Panc1 (cell line): ENCODE data around the gene ZNF396. TPM values are rescaled to one million over a fixed set of nuclear protein-coding genes. Genes with fewer than 3 reads are reported as not detected.

Experiments used
- ATAC-seq: fragments of 200-7000 bp; cut with Tn5 transposase; 2 replicates; pipeline ENCODE4 v1.9.1; 2020; ENCODE audit warnings: mild to moderate bottlenecking, moderate library complexity
- BruUV-seq: library from RNA; stranded (reverse); fragments of 400-500 nt; replicated peaks from 2 replicates; lab custom pipeline; 2021; lab: Mats Ljungman, UMichigan
- CTCF ChIA-PET: fragments of 300-600 bp; sonication (Branson Sonifier 250); formaldehyde crosslinking; loops from one replicate; lab custom pipeline; 2022; ENCODE audit warnings: antibody characterized with exemption; lab: Charles Lee
- POLR2A ChIA-PET: fragments of 300-600 bp; sonication (Branson Sonifier 250); formaldehyde crosslinking; loops from one replicate; lab custom pipeline; 2022; ENCODE audit warnings: antibody characterized with exemption; lab: Charles Lee
- DNase-seq: peaks from one replicate; pipeline ENCODE4 v3.0.0-alpha.2; 2010; ENCODE audit warnings: low read depth, low spot score
- H3K27ac ChIP-seq: 2 replicates; pipeline ENCODE4 v1.5.1; 2011; ENCODE audit warnings: mild to moderate bottlenecking, low read length, inconsistent platforms
- H3K27me3 ChIP-seq: fragments of 200-500 bp; sonication (Bioruptor generic); 2 replicates; pipeline ENCODE4 v1.6.0; 2014; ENCODE audit warnings: low read length, inconsistent platforms; ENCODE audit not compliant: control insufficient read depth, insufficient read depth
- H3K36me3 ChIP-seq: fragments of 200-500 bp; sonication (Bioruptor generic); 2 replicates; pipeline ENCODE4 v1.5.1; 2014; ENCODE audit warnings: inconsistent platforms, mild to moderate bottlenecking, low read length, moderate library complexity; ENCODE audit not compliant: control insufficient read depth, insufficient read depth
- H3K4me1 ChIP-seq: 2 replicates; pipeline ENCODE4 v1.5.1; 2011; ENCODE audit warnings: inconsistent platforms, mild to moderate bottlenecking, low read length, moderate library complexity; ENCODE audit not compliant: control insufficient read depth, insufficient read depth
- H3K4me3 ChIP-seq, 2 experiments: 2 replicates each; pipeline ENCODE4 v1.5.1; 2011 to 2012; ENCODE audit warnings: low read depth in 2 of 2, low read length in 2 of 2, mild to moderate bottlenecking in 2 of 2, inconsistent platforms in 1 of 2, moderate library complexity in 1 of 2
- H3K9me3 ChIP-seq: fragments of 200-500 bp; sonication (Bioruptor generic); 2 replicates; pipeline ENCODE4 v1.5.1; 2014; ENCODE audit warnings: low read depth, mild to moderate bottlenecking, inconsistent platforms, low read length, moderate library complexity; ENCODE audit not compliant: control insufficient read depth, insufficient read depth
- POLR2AphosphoS5 ChIP-seq: IDR thresholded peaks from 2 replicates; pipeline ENCODE4 v1.6.1; 2012; ENCODE audit warnings: mild to moderate bottlenecking, low read depth, low read length, moderate library complexity
- SIN3A ChIP-seq: IDR thresholded peaks from 2 replicates; pipeline ENCODE4 v1.6.1; 2012; ENCODE audit warnings: low read depth, mild to moderate bottlenecking, low read length, moderate library complexity, borderline replicate concordance; ENCODE audit not compliant: insufficient read depth
- TCF7L2 ChIP-seq: IDR thresholded peaks from 2 replicates; pipeline ENCODE4 v1.6.1; 2011; ENCODE audit warnings: mild to moderate bottlenecking, low read depth, low read length, inconsistent platforms
- in situ Hi-C: cut with HindIII; loops from 2 replicates; pipeline ENCODE4 v1.10.0; 2016; ENCODE audit warnings: low sequenced_read_pairs, low pct_unique_long_range_greater_than_20kb
- intact Hi-C: fragments of 100-400 bp; cut with micrococcal nuclease; formaldehyde crosslinking; loops from one replicate; pipeline ENCODE4 v1.10.0; 2022; ENCODE audit not compliant: unreplicated experiment
- total RNA-seq: library from RNA; stranded (reverse); gene quantifications from one replicate; pipeline ENCODE4 v1.2.1, GENCODE V29; 2021; ENCODE audit not compliant: unreplicated experiment
- TF ChIP-seq, protein P1 (sequence below): fragments of 450-650 bp; IDR thresholded peaks from 2 replicates; pipeline ENCODE4 v1.5.1; 2017; ENCODE audit warnings: mild to moderate bottlenecking
- TF ChIP-seq, protein P2 (sequence below), 2 experiments: IDR thresholded peaks; 2 replicates each; pipeline ENCODE4 v1.6.1; 2011 to 2012; ENCODE audit warnings: low read depth in 2 of 2, control low read depth in 1 of 2, low read length in 1 of 2, mild to moderate bottlenecking in 1 of 2, moderate library complexity in 1 of 2; ENCODE audit not compliant: insufficient read depth in 1 of 2

Gene ZNF396
- total RNA-seq, 1 experiment from 2014 or later = 2.8 TPM

DNA sequence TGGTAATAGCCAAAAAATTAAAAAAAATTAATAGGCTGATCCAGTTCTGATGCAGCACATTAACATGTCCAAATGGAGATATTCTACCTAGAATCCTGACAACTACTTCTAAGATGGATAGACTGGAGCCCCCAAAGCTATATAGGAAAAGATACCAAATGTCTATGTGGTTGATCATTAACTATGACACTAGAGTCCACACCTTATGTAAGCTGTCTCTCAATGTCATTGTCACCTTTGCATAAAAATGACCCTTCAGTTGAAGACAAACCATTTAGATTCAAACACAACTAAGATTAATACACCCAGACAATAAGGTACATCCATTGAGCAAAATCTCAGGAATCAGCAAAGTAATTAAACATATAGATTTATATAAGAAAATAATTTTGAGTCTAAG is 14.6 kb downstream of the ZNF396 start:
- Histone ChIP-seq H3K4me1 (no peaks in the 10 kb centered on the region), H3K36me3 (no peaks in the 10 kb centered on the region), H3K27ac (no peak overlapping the region), H3K4me3 (no peak overlapping the region), H3K9me3 (no peaks in the 10 kb centered on the region), H3K27me3 (no peaks in the 10 kb centered on the region)
- in situ Hi-C loops = no loop called here
- no peak for ATAC-seq
- intact Hi-C loops = no loop called here
- ChIA-PET POLR2A (interaction anchor here (0.7 kb wide), 1 partner anchor 12 kb away, joined by 4 read pairs; no protein-coding TSS in a partner anchor), CTCF (no interaction called here)
- no TSS peak for BruUV-seq
- DNase-seq = no peak
- TF ChIP-seq TCF7L2 (no peak), POLR2AphosphoS5 (no peak), SIN3A (no peak)
- TF ChIP-seq, protein P1, sequence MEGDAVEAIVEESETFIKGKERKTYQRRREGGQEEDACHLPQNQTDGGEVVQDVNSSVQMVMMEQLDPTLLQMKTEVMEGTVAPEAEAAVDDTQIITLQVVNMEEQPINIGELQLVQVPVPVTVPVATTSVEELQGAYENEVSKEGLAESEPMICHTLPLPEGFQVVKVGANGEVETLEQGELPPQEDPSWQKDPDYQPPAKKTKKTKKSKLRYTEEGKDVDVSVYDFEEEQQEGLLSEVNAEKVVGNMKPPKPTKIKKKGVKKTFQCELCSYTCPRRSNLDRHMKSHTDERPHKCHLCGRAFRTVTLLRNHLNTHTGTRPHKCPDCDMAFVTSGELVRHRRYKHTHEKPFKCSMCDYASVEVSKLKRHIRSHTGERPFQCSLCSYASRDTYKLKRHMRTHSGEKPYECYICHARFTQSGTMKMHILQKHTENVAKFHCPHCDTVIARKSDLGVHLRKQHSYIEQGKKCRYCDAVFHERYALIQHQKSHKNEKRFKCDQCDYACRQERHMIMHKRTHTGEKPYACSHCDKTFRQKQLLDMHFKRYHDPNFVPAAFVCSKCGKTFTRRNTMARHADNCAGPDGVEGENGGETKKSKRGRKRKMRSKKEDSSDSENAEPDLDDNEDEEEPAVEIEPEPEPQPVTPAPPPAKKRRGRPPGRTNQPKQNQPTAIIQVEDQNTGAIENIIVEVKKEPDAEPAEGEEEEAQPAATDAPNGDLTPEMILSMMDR = no peak
- TF ChIP-seq, protein P2, sequence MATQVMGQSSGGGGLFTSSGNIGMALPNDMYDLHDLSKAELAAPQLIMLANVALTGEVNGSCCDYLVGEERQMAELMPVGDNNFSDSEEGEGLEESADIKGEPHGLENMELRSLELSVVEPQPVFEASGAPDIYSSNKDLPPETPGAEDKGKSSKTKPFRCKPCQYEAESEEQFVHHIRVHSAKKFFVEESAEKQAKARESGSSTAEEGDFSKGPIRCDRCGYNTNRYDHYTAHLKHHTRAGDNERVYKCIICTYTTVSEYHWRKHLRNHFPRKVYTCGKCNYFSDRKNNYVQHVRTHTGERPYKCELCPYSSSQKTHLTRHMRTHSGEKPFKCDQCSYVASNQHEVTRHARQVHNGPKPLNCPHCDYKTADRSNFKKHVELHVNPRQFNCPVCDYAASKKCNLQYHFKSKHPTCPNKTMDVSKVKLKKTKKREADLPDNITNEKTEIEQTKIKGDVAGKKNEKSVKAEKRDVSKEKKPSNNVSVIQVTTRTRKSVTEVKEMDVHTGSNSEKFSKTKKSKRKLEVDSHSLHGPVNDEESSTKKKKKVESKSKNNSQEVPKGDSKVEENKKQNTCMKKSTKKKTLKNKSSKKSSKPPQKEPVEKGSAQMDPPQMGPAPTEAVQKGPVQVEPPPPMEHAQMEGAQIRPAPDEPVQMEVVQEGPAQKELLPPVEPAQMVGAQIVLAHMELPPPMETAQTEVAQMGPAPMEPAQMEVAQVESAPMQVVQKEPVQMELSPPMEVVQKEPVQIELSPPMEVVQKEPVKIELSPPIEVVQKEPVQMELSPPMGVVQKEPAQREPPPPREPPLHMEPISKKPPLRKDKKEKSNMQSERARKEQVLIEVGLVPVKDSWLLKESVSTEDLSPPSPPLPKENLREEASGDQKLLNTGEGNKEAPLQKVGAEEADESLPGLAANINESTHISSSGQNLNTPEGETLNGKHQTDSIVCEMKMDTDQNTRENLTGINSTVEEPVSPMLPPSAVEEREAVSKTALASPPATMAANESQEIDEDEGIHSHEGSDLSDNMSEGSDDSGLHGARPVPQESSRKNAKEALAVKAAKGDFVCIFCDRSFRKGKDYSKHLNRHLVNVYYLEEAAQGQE (IDR thresholded peaks at IDR 0.05; ENCODE audit: insufficient read depth in 1 of 2, low read depth in 2 of 2, low read length in 1 of 2) = no peak

DNA sequence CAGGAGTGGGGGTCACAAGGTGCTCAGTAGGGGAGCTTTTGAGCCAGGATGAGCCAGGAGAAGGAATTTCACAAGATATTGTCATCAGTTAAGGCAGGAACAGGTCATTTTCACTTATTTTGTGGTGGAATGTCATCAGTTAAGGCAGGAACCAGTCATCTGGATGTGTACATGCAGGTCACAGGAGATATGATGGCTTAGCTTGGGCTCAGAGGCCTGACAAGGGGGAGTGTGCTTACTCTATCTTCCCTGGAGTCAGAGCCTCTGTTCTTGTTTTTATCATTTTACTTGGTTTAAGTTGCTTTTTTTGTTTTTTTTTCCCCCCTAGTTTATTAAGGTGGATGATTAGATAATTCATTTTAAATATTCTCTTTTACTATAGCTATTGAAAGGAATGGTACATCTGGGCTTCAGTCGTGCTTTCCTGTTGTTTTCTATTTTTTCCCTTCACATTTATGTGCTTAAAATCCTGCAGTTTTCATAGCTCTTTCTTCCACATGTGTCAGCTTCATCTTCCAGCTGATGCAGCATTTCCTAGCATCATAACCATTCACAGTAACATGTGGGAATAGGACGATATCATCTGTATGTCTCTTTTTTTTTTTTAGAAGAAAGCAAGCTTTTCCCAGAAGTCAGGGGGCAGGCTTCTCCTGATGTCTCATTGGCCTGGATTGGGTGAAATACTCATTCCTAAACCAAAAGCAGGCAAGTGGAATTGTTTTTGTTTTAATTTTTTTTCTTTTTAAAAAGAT is 15.4 kb downstream of the ZNF396 start:
- intact Hi-C loops (no loop called here), in situ Hi-C loops (no loop called here)
- no TSS peak for BruUV-seq
- Histone ChIP-seq H3K27me3 (no peaks in the 10 kb centered on the region), H3K36me3 (no peaks in the 10 kb centered on the region), H3K4me1 (no peaks in the 10 kb centered on the region), H3K9me3 (no peaks in the 10 kb centered on the region), H3K27ac (no peak overlapping the region), H3K4me3 (no peak overlapping the region)
- DNase-seq (no peak), ATAC-seq (no peak)
- ChIA-PET CTCF (no interaction called here), POLR2A (interaction anchor here (0.7 kb wide), 1 partner anchor 11 kb away, joined by 4 read pairs; no protein-coding TSS in a partner anchor)
- TF ChIP-seq TCF7L2 (no peak), SIN3A (no peak), POLR2AphosphoS5 (no peak)
- TF ChIP-seq, protein P2 (IDR thresholded peaks at IDR 0.05; ENCODE audit: insufficient read depth in 1 of 2, low read depth in 2 of 2, low read length in 1 of 2) = no peak
- TF ChIP-seq, protein P1 = no peak
